Adipocyte (in vitro differentiated cells): ENCODE data around the gene NDST1.

ENCODE experiments used
- DNase-seq: peaks from one replicate; pipeline ENCODE4 v3.0.0-alpha.2; 2015; ENCODE audit warnings: low read depth
- H3K27me3 ChIP-seq: replicated peaks from 2 replicates; pipeline ENCODE4 v1.7.0; 2013; ENCODE audit warnings: mild to moderate bottlenecking, low read length, moderate library complexity; ENCODE audit not compliant: control insufficient read depth, insufficient read depth
- H3K36me3 ChIP-seq: 2 replicates; pipeline ENCODE4 v1.7.0; 2013; ENCODE audit warnings: low read length, mild to moderate bottlenecking, moderate library complexity; ENCODE audit not compliant: control insufficient read depth, insufficient read depth, severe bottlenecking
- H3K4me1 ChIP-seq: 2 replicates; pipeline ENCODE4 v1.7.0; 2013; ENCODE audit warnings: mild to moderate bottlenecking, low read length, moderate library complexity; ENCODE audit not compliant: control insufficient read depth, insufficient read depth
- H3K4me3 ChIP-seq: 2 replicates; pipeline ENCODE4 v1.7.0; 2013; ENCODE audit warnings: mild to moderate bottlenecking, low read length, moderate library complexity
- H3K9ac ChIP-seq: 2 replicates; pipeline ENCODE4 v1.7.0; 2013; ENCODE audit warnings: mild to moderate bottlenecking, low read length, moderate library complexity
- H3K9me3 ChIP-seq: 2 replicates; pipeline ENCODE4 v1.7.0; 2013; ENCODE audit warnings: mild to moderate bottlenecking, low read length, moderate library complexity; ENCODE audit not compliant: control insufficient read depth

The NDST1 gene

GRCh38 chr5:150560401-150561191 lies 52.7 kb downstream of the NDST1 start:
- Histone ChIP-seq H3K4me3 (no peak overlapping the region), H3K36me3 (peaks cover 17% of the 10 kb centered on the region), H3K4me1 (peaks cover 45% of the 10 kb centered on the region), H3K27me3 (no peaks in the 10 kb centered on the region), H3K9ac (no peak overlapping the region), H3K9me3 (peaks cover 4% of the 10 kb centered on the region)
- DNase-seq, result peak; percentile 96

- Histone ChIP-seq H3K9ac (no peak overlapping the region), H3K4me1 (peaks cover 50% of the 10 kb centered on the region), H3K27me3 (no peaks in the 10 kb centered on the region), H3K36me3 (peaks cover 11% of the 10 kb centered on the region), H3K9me3 (peaks cover 4% of the 10 kb centered on the region), H3K4me3 (no peak overlapping the region)
- DNase-seq, result no peak
These were observed 53.2 kb downstream of the NDST1 start for GRCh38 chr5:150561192-150561512.

GRCh38 chr5:150561571-150562275 lies 53.8 kb downstream of the NDST1 start:
- no peak for DNase-seq
- H3K27me3 ChIP-seq, result no peaks in the 10 kb centered on the region
- peaks cover 4% of the 10 kb centered on the region for H3K9me3 ChIP-seq
- peaks cover 5% of the 10 kb centered on the region for H3K36me3 ChIP-seq
- H3K9ac ChIP-seq, result peak overlapping the region; percentile 66
- H3K4me1 ChIP-seq, result peaks cover 52% of the 10 kb centered on the region
- H3K4me3 ChIP-seq, result no peak overlapping the region

GRCh38 chr5:150562832-150563231 lies 54.9 kb downstream of the NDST1 start:
- H3K27me3 ChIP-seq, result no peaks in the 10 kb centered on the region
- peaks cover 4% of the 10 kb centered on the region for H3K9me3 ChIP-seq
- H3K4me3 ChIP-seq, result no peak overlapping the region
- H3K36me3 ChIP-seq, result no peaks in the 10 kb centered on the region
- peaks cover 52% of the 10 kb centered on the region for H3K4me1 ChIP-seq
- H3K9ac ChIP-seq, result no peak overlapping the region
- peak; percentile 69 for DNase-seq

- H3K9ac ChIP-seq, result no peak overlapping the region
- H3K4me1 ChIP-seq, result peaks cover 48% of the 10 kb centered on the region
- no peak for DNase-seq
- H3K36me3 ChIP-seq, result no peaks in the 10 kb centered on the region
- no peaks in the 10 kb centered on the region for H3K27me3 ChIP-seq
- no peak overlapping the region for H3K4me3 ChIP-seq
- H3K9me3 ChIP-seq, result peaks cover 4% of the 10 kb centered on the region
These were observed 57.9 kb downstream of the NDST1 start for GRCh38 chr5:150565868-150566267.

GRCh38 chr5:150567031-150567717 lies 59.2 kb downstream of the NDST1 start:
- DNase-seq, result peak; percentile 93
- peak overlapping the region; percentile 74 for H3K4me3 ChIP-seq

GRCh38 chr5:150568663-150569062 lies 60.7 kb downstream of the NDST1 start:
- no peak for DNase-seq
- Histone ChIP-seq H3K36me3 (no peaks in the 10 kb centered on the region), H3K4me1 (peaks cover 35% of the 10 kb centered on the region), H3K9me3 (no peaks in the 10 kb centered on the region), H3K27me3 (no peaks in the 10 kb centered on the region), H3K9ac (no peak overlapping the region), H3K4me3 (no peak overlapping the region)

More at GRCh38 chr5:150567031-150567717, 59.2 kb downstream of the NDST1 start:
- peaks cover 4% of the 10 kb centered on the region for H3K9me3 ChIP-seq
- H3K4me1 ChIP-seq, result peaks cover 38% of the 10 kb centered on the region
- H3K36me3 ChIP-seq, result no peaks in the 10 kb centered on the region
- no peaks in the 10 kb centered on the region for H3K27me3 ChIP-seq
- peak overlapping the region; percentile 82 for H3K9ac ChIP-seq

GRCh38 chr5:150570333-150570732 lies 62.4 kb downstream of the NDST1 start:
- Histone ChIP-seq H3K27me3 (no peaks in the 10 kb centered on the region), H3K4me1 (peaks cover 35% of the 10 kb centered on the region), H3K9me3 (no peaks in the 10 kb centered on the region), H3K4me3 (no peak overlapping the region), H3K9ac (no peak overlapping the region), H3K36me3 (no peaks in the 10 kb centered on the region)
- no peak for DNase-seq

- Histone ChIP-seq H3K9me3 (no peaks in the 10 kb centered on the region), H3K4me1 (peaks cover 27% of the 10 kb centered on the region), H3K27me3 (no peaks in the 10 kb centered on the region), H3K4me3 (no peak overlapping the region), H3K36me3 (no peaks in the 10 kb centered on the region), H3K9ac (no peak overlapping the region)
- no peak for DNase-seq
These were observed 63.9 kb downstream of the NDST1 start for GRCh38 chr5:150571836-150572235.

- no peaks in the 10 kb centered on the region for H3K9me3 ChIP-seq
- no peaks in the 10 kb centered on the region for H3K36me3 ChIP-seq
- H3K9ac ChIP-seq, result no peak overlapping the region
- no peak for DNase-seq
- H3K4me1 ChIP-seq, result peaks cover 17% of the 10 kb centered on the region
- H3K27me3 ChIP-seq, result no peaks in the 10 kb centered on the region
- H3K4me3 ChIP-seq, result no peak overlapping the region
These were observed 65.3 kb downstream of the NDST1 start for GRCh38 chr5:150573216-150573615.
